HEK293 (cell line): Measurements from ENCODE around the gene NUDCD2.

ENCODE experiments used
- CTCF ChIA-PET: fragments of 350-600 bp; formaldehyde crosslinking; extraction: SDS; loops from one replicate; lab custom pipeline; 2021; ENCODE audit warnings: antibody characterized with exemption; lab: Yijun Ruan, JAX
- POLR2A ChIA-PET: fragments of 300-600 bp; formaldehyde crosslinking; extraction: SDS; loops from one replicate; lab custom pipeline; 2020; ENCODE audit warnings: antibody characterized with exemption, inconsistent platforms; lab: Yijun Ruan, JAX
- H3K27ac ChIP-seq: fragments of 200-500 bp; sonication (Bioruptor generic); 2 replicates; pipeline ENCODE4 v1.5.1; 2014; ENCODE audit warnings: low read depth, low read length, control low read depth, inconsistent platforms; ENCODE audit errors: extremely low read depth
- H3K36me3 ChIP-seq, 2 experiments: fragments of 200-500 bp in 1 of 2; sonication (Bioruptor generic) in 1 of 2; 1 replicate in 1 of 2; 2 replicates in 1 of 2; pipeline ENCODE4 v1.5.1; 2014 to 2017; ENCODE audit warnings: inconsistent platforms in 2 of 2, low read length in 2 of 2; ENCODE audit not compliant: control insufficient read depth in 2 of 2, insufficient read depth in 1 of 2
- H3K4me1 ChIP-seq: fragments of 200-500 bp; sonication (Bioruptor generic); 2 replicates; pipeline ENCODE4 v1.5.1; 2014; ENCODE audit warnings: mild to moderate bottlenecking, low read length, inconsistent platforms; ENCODE audit not compliant: control insufficient read depth, insufficient read depth
- H3K4me3 ChIP-seq: 2 replicates; pipeline ENCODE4 v1.5.1; 2011; ENCODE audit warnings: low read depth, mild to moderate bottlenecking, control low read depth, low read length, moderate library complexity
- H3K9me3 ChIP-seq: fragments of 200-500 bp; sonication (Bioruptor generic); 2 replicates; pipeline ENCODE4 v1.5.1; 2014; ENCODE audit warnings: low read depth, low read length, inconsistent platforms; ENCODE audit not compliant: control insufficient read depth, insufficient read depth
- GFI1B ChIP-seq: fragments of 450-650 bp; formaldehyde crosslinking; IDR thresholded peaks from 2 replicates; pipeline ENCODE4 v1.5.1; 2016; ENCODE audit warnings: missing biosample characterization, missing genetic modification characterization
- GLI4 ChIP-seq: fragments of 450-650 bp; formaldehyde crosslinking; IDR thresholded peaks from 2 replicates; pipeline ENCODE4 v1.5.1; 2016; ENCODE audit warnings: missing biosample characterization, missing genetic modification characterization
- IKZF3 ChIP-seq: fragments of 450-650 bp; IDR thresholded peaks from 2 replicates; pipeline ENCODE4 v1.5.0; 2018; ENCODE audit warnings: missing biosample characterization, mild to moderate bottlenecking, missing genetic modification characterization, moderate library complexity
- KLF9 ChIP-seq: fragments of 450-650 bp; formaldehyde crosslinking; IDR thresholded peaks from 2 replicates; pipeline ENCODE4 v1.5.1; 2016; ENCODE audit warnings: missing biosample characterization, missing genetic modification characterization, low read depth
- REST ChIP-seq: fragments of 450-650 bp; formaldehyde crosslinking; IDR thresholded peaks from 2 replicates; pipeline ENCODE4 v1.5.1; 2016; ENCODE audit warnings: missing biosample characterization, missing genetic modification characterization
- TRIM28 ChIP-seq: IDR thresholded peaks from 2 replicates; pipeline ENCODE4 v1.6.1; 2011; ENCODE audit warnings: low read length, control low read depth, borderline replicate concordance
- YY2 ChIP-seq: fragments of 450-650 bp; formaldehyde crosslinking; IDR thresholded peaks from 2 replicates; pipeline ENCODE4 v1.5.1; 2016; ENCODE audit warnings: missing biosample characterization, missing genetic modification characterization
- ZIC2 ChIP-seq: fragments of 450-650 bp; formaldehyde crosslinking; IDR thresholded peaks from 2 replicates; pipeline ENCODE4 v1.5.1; 2016; ENCODE audit warnings: missing biosample characterization, missing genetic modification characterization
- ZNF10 ChIP-seq: fragments of 450-650 bp; formaldehyde crosslinking; IDR thresholded peaks from 2 replicates; pipeline ENCODE4 v1.5.1; 2017; ENCODE audit warnings: missing biosample characterization, missing genetic modification characterization
- ZNF112 ChIP-seq: fragments of 450-650 bp; formaldehyde crosslinking; IDR thresholded peaks from 2 replicates; pipeline ENCODE4 v1.5.0; 2017; ENCODE audit warnings: missing biosample characterization, missing genetic modification characterization
- ZNF133 ChIP-seq: fragments of 450-650 bp; formaldehyde crosslinking; IDR thresholded peaks from 2 replicates; pipeline ENCODE4 v1.5.1; 2016; ENCODE audit warnings: missing biosample characterization, missing genetic modification characterization
- ZNF16 ChIP-seq: fragments of 450-650 bp; formaldehyde crosslinking; IDR thresholded peaks from 2 replicates; pipeline ENCODE4 v1.5.1; 2016; ENCODE audit warnings: low read depth, missing biosample characterization, missing genetic modification characterization
- ZNF174 ChIP-seq: fragments of 450-650 bp; formaldehyde crosslinking; IDR thresholded peaks from 2 replicates; pipeline ENCODE4 v1.5.0; 2017; ENCODE audit warnings: missing biosample characterization, mild to moderate bottlenecking, missing genetic modification characterization
- ZNF223 ChIP-seq: fragments of 450-650 bp; formaldehyde crosslinking; IDR thresholded peaks from 2 replicates; pipeline ENCODE4 v1.5.1; 2016; ENCODE audit warnings: missing biosample characterization, missing genetic modification characterization
- ZNF248 ChIP-seq: fragments of 450-650 bp; formaldehyde crosslinking; IDR thresholded peaks from 2 replicates; pipeline ENCODE4 v1.5.1; 2017; ENCODE audit warnings: missing biosample characterization, missing genetic modification characterization
- ZNF324 ChIP-seq: fragments of 450-650 bp; formaldehyde crosslinking; IDR thresholded peaks from 2 replicates; pipeline ENCODE4 v1.5.1; 2016; ENCODE audit warnings: missing biosample characterization, missing genetic modification characterization
- ZNF514 ChIP-seq: fragments of 450-650 bp; formaldehyde crosslinking; IDR thresholded peaks from 2 replicates; pipeline ENCODE4 v1.5.1; 2016; ENCODE audit warnings: missing biosample characterization, missing genetic modification characterization
- ZNF549 ChIP-seq: fragments of 450-650 bp; IDR thresholded peaks from 2 replicates; pipeline ENCODE4 v1.5.1; 2018; ENCODE audit warnings: missing biosample characterization, missing genetic modification characterization, mild to moderate bottlenecking, inconsistent platforms, moderate library complexity
- ZNF555 ChIP-seq: fragments of 450-650 bp; formaldehyde crosslinking; conservative IDR thresholded peaks from 2 replicates; pipeline ENCODE4 v1.5.1; 2017; ENCODE audit warnings: missing biosample characterization, mild to moderate bottlenecking, missing genetic modification characterization, inconsistent platforms
- ZNF626 ChIP-seq: fragments of 450-650 bp; sonication (Bioruptor Pico); formaldehyde crosslinking; IDR thresholded peaks from 2 replicates; pipeline ENCODE4 v1.5.1; 2018; ENCODE audit warnings: missing biosample characterization, missing genetic modification characterization, inconsistent platforms
- ZNF660 ChIP-seq: fragments of 450-650 bp; IDR thresholded peaks from 2 replicates; pipeline ENCODE4 v1.5.1; 2018; ENCODE audit warnings: missing biosample characterization, mild to moderate bottlenecking, missing genetic modification characterization
- ZNF664 ChIP-seq: fragments of 450-650 bp; formaldehyde crosslinking; IDR thresholded peaks from 2 replicates; pipeline ENCODE4 v1.5.1; 2016; ENCODE audit warnings: missing biosample characterization, missing genetic modification characterization
- ZNF704 ChIP-seq: fragments of 450-650 bp; formaldehyde crosslinking; IDR thresholded peaks from 2 replicates; pipeline ENCODE4 v1.5.1; 2016; ENCODE audit warnings: missing biosample characterization, missing genetic modification characterization
- ZNF768 ChIP-seq: fragments of 450-650 bp; formaldehyde crosslinking; IDR thresholded peaks from 2 replicates; pipeline ENCODE4 v1.5.1; 2018; ENCODE audit warnings: missing biosample characterization, mild to moderate bottlenecking, missing genetic modification characterization
- ZSCAN30 ChIP-seq: fragments of 450-650 bp; IDR thresholded peaks from 2 replicates; pipeline ENCODE4 v1.5.1; 2018; ENCODE audit warnings: missing biosample characterization, mild to moderate bottlenecking, missing genetic modification characterization, moderate library complexity
- TF ChIP-seq, protein P1 (sequence below): fragments of 450-650 bp; formaldehyde crosslinking; IDR thresholded peaks from 2 replicates; pipeline ENCODE4 v1.5.1; 2016; ENCODE audit warnings: missing biosample characterization, missing genetic modification characterization
- TF ChIP-seq, protein P2 (sequence below): fragments of 450-650 bp; formaldehyde crosslinking; IDR thresholded peaks from 2 replicates; pipeline ENCODE4 v1.5.1; 2016; ENCODE audit warnings: missing biosample characterization, missing genetic modification characterization
- TF ChIP-seq, protein P3 (sequence below): fragments of 450-650 bp; formaldehyde crosslinking; IDR thresholded peaks from 2 replicates; pipeline ENCODE4 v1.5.1; 2016; ENCODE audit warnings: missing biosample characterization, missing genetic modification characterization

Gene NUDCD2

GRCh38 chr5:163505368-163506094, 45.6 kb upstream of the NUDCD2 start, which contains the start of gene MAT2B:
Gene MAT2B (plus strand): TSS chr5:163505619. CDS start chr5:163505687, 68 bp downstream.
- Histone ChIP-seq H3K36me3 (no peaks in the 10 kb centered on the region), H3K4me3 (peak within 1 kb of the TSS; percentile 80), H3K9me3 (no peaks in the 10 kb centered on the region), H3K27ac (peak within 1 kb of the TSS; percentile 92), H3K4me1 (peaks cover 16% of the 10 kb centered on the region)
- ChIA-PET POLR2A (interaction anchor here (0.6 to 2.1 kb wide), 8 partner anchors 11 to 68 kb away, joined by 3 to 49 read pairs (median 3); partner anchors contain the start of genes CCNG1, HMMR and NUDCD2), CTCF (interaction anchor here (0.6 to 1.0 kb wide), 4 partner anchors 22 to 66 kb away, joined by 3 to 4 read pairs (median 3); partner anchors contain the start of gene HMMR)
- no peak for TF ChIP-seq ZNF248
- no peak for TF ChIP-seq ZNF514 (tag by site-specific recombination)
- no peak for TF ChIP-seq ZNF768 (tag by site-specific recombination)
- no peak for TF ChIP-seq ZNF223 (tag by site-specific recombination)
- no peak for TF ChIP-seq ZNF10
- peak; percentile 68; the same call in 1 of the 2 replicates for TF ChIP-seq KLF9 (tag by site-specific recombination)
- TF ChIP-seq ZNF660 (tag by site-specific recombination) = peak; percentile 18; the same call in 1 of the 2 replicates
- 0 out of 2 replicates have a peak, but pooled peaks have one; percentile 22 for TF ChIP-seq ZIC2 (tag by site-specific recombination)
- no peak for TF ChIP-seq YY2
- TF ChIP-seq, protein P1, sequence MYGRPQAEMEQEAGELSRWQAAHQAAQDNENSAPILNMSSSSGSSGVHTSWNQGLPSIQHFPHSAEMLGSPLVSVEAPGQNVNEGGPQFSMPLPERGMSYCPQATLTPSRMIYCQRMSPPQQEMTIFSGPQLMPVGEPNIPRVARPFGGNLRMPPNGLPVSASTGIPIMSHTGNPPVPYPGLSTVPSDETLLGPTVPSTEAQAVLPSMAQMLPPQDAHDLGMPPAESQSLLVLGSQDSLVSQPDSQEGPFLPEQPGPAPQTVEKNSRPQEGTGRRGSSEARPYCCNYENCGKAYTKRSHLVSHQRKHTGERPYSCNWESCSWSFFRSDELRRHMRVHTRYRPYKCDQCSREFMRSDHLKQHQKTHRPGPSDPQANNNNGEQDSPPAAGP (tag by site-specific recombination) = no peak
- TF ChIP-seq ZNF549 = no peak
- TF ChIP-seq ZNF174 (tag by site-specific recombination) = no peak
- no peak for TF ChIP-seq ZNF555 (tag by site-specific recombination)
- no peak for TF ChIP-seq ZNF16
- 0 out of 2 replicates have a peak, but pooled peaks have one; percentile 32 for TF ChIP-seq IKZF3
- TF ChIP-seq, protein P2, sequence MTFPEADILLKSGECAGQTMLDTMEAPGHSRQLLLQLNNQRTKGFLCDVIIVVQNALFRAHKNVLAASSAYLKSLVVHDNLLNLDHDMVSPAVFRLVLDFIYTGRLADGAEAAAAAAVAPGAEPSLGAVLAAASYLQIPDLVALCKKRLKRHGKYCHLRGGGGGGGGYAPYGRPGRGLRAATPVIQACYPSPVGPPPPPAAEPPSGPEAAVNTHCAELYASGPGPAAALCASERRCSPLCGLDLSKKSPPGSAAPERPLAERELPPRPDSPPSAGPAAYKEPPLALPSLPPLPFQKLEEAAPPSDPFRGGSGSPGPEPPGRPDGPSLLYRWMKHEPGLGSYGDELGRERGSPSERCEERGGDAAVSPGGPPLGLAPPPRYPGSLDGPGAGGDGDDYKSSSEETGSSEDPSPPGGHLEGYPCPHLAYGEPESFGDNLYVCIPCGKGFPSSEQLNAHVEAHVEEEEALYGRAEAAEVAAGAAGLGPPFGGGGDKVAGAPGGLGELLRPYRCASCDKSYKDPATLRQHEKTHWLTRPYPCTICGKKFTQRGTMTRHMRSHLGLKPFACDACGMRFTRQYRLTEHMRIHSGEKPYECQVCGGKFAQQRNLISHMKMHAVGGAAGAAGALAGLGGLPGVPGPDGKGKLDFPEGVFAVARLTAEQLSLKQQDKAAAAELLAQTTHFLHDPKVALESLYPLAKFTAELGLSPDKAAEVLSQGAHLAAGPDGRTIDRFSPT = peak; percentile 79
- no peak for TF ChIP-seq GLI4
- TF ChIP-seq ZNF626 (tag by site-specific recombination) = no peak
- no peak for TF ChIP-seq ZNF664 (tag by site-specific recombination)
- peak; percentile 74; the same call in 1 of the 2 replicates for TF ChIP-seq ZNF324 (tag by site-specific recombination)
- no peak for TF ChIP-seq ZNF704 (tag by site-specific recombination)
- TF ChIP-seq, protein P3, sequence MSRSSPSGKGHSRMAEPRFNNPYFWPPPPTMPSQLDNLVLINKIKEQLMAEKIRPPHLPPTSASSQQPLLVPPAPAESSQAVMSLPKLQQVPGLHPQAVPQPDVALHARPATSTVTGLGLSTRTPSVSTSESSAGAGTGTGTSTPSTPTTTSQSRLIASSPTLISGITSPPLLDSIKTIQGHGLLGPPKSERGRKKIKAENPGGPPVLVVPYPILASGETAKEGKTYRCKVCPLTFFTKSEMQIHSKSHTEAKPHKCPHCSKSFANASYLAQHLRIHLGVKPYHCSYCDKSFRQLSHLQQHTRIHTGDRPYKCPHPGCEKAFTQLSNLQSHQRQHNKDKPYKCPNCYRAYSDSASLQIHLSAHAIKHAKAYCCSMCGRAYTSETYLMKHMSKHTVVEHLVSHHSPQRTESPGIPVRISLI (tag by site-specific recombination) = peak; percentile 97
- TF ChIP-seq REST = no peak
- TF ChIP-seq ZNF133 (tag by site-specific recombination) = no peak
- no peak for TF ChIP-seq GFI1B (tag by site-specific recombination)
- peak; percentile 61; the same call in 1 of the 2 replicates for TF ChIP-seq ZSCAN30 (tag by site-specific recombination)
- no peak for TF ChIP-seq ZNF112 (tag by site-specific recombination)
- TF ChIP-seq TRIM28 = no peak
